GM15510 (cell line): ENCODE results near the gene BRD1.

ENCODE experiments used
- POLR2A ChIP-seq: IDR thresholded peaks from 3 replicates; pipeline ENCODE4 v1.6.1; 2011; ENCODE audit warnings: borderline replicate concordance; ENCODE audit not compliant: insufficient read length; ENCODE audit errors: extremely low read depth

Gene BRD1

GRCh38 chr22:49752598-49753091 is 75.0 kb downstream of the BRD1 start:
- TF ChIP-seq POLR2A, result no peak

DNA sequence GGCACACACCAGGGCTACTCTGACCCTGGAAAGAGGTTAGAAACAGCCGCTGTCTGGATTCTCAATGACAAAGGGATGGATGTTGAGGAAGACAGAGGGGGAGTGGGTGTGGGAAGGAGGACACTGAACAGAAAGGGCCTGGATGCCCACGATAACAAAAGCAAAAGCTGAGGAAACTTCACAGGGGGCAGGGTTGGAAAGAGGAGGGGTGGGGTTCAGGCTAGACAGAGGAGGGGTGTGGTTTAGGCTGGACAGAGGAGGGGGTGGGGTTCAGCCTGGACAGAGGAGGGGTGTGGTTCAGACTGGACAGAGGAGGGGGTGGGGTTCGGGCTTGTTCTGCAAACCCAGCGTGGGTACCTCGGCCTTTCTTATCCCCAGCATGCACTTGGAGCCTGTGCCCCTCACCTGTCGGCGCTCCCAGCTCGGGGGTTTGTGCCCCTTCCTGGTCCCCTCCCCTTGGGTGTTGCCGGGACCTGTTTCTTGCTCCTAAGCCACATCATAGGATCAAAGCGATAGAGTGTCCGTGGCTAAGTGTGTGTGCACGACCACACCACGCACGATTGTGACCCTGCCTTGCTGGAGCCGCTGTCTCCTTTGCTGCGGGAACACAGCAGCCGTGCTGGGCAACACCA is 75.6 kb downstream of the BRD1 start:
- TF ChIP-seq POLR2A, result no peak

GRCh38 chr22:49751318-49751965 is 76.2 kb downstream of the BRD1 start:
- no peak for TF ChIP-seq POLR2A

GRCh38 chr22:49749885-49750510 is 77.7 kb downstream of the BRD1 start:
- no peak for TF ChIP-seq POLR2A

DNA sequence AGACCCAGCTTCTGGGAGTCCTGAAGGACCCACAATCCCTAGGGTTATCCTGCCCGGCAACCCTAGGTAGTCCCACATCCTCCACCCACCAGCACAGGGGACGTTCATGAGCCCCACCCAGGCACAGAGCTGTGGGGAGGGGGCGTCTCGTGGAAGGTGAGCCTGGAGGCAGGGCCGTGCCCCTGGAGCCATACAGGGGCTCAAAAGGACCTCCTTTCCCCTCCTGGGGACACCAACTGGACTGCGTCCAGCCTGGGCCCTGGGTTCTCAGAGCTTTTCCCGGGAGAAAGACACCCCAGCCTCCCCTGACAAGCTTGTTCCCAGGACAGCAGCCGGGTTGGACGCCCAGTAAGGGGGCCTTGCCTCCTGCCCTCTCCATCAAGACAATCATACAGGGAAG is 78.4 kb downstream of the BRD1 start:
- no peak for TF ChIP-seq POLR2A

- TF ChIP-seq POLR2A, result no peak
These were observed 79.2 kb downstream of the BRD1 start for GRCh38 chr22:49748514-49748913.

DNA sequence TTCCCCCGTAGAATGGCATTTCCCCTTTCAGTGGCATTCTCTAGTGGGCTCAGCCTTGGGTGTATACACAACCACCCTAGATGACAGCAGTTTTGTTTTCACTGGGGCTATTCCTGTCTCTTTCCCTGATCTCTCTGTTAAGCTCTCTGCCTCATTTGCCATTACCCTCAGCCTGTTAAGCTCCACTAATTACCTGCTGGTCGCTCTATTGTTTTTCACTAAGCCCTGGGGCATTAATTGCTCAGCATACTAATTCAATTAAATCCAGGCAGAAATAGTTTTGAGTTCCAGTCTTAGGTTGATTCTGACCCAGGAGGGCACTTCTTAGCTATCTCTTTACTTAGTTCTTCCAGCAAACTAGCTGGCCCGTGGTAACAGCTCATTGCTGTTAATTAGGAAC is 80.0 kb downstream of the BRD1 start:
- no peak for TF ChIP-seq POLR2A

DNA sequence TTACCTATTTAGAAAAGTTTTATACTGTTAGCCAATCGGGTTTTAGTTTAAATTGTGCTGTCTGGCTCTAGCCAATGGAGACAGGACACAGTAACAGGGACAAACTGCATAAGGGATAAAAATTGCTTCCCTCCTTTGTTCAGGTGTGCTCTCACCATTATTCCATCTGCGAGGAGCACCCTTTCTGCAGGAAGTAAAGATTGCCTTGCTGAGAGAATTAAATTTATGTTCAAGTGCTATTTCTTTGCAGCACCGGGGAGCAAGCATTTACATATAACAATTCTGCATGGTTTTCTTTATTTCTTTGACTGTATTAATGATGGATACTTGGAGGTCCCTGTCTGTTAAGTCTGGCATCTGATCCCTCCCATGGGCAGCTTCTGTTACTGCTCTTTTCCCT is 80.5 kb downstream of the BRD1 start:
- no peak for TF ChIP-seq POLR2A

DNA sequence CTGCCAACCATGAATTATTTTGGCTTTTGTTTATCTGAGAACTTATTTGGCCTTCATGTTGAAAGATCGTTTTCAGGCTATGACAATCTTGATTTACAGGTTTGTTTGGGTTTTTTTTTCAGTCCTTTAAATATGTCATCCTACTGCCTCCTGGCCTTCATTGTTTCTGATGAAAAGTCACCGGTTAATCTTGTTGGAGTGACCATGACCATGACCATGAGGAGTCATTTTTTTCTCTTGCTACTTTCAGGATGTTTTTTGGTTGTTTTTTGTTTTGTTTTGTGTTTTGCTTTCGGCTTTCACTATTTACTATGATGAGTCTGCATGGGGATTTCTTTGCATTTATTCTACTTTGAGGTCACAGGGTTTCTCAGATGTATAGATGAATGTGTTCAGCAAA is 81.6 kb downstream of the BRD1 start:
- no peak for TF ChIP-seq POLR2A

- no peak for TF ChIP-seq POLR2A
These were observed 87.4 kb downstream of the BRD1 start for GRCh38 chr22:49740242-49740641.

- TF ChIP-seq POLR2A, result no peak
These were observed 88.5 kb downstream of the BRD1 start for GRCh38 chr22:49739138-49739537.

GRCh38 chr22:49738566-49738965 is 89.1 kb downstream of the BRD1 start:
- TF ChIP-seq POLR2A, result no peak

GRCh38 chr22:49738006-49738405 is 89.7 kb downstream of the BRD1 start:
- TF ChIP-seq POLR2A, result no peak

- no peak for TF ChIP-seq POLR2A
These were observed 90.5 kb downstream of the BRD1 start for GRCh38 chr22:49737101-49737551.

- TF ChIP-seq POLR2A, result no peak
These were observed 91.1 kb downstream of the BRD1 start for GRCh38 chr22:49736538-49736937.
